ENCODE results near the gene TM9SF2. TPM values are rescaled to one million over a fixed set of nuclear protein-coding genes. Genes with fewer than 3 reads are reported as not detected.

The TM9SF2 gene
- total and polyA plus RNA-seq, 9 of the 15 experiments (the other 6 are each of a cell fraction or from before 2014, with no cell fraction given), result 23.3 to 83.2 (median 55.1) TPM

- TF ChIP-seq MGA (IDR thresholded peaks at IDR 0.05), result no peak
- no peak for TF ChIP-seq COPS2 (conservative IDR thresholded peaks at IDR 0.05)
- no peak for TF ChIP-seq SMAD4 (CRISPR knock-in tag; conservative IDR thresholded peaks at IDR 0.05)
- TF ChIP-seq ZNF318 (IDR thresholded peaks at IDR 0.05; ENCODE audit: borderline replicate concordance in 1 of 2, low read depth in 1 of 2), result no peak
- TF ChIP-seq LARP7 (IDR thresholded peaks at IDR 0.05), result no peak
- TF ChIP-seq TAL1 (IDR thresholded peaks at IDR 0.05), result peak; percentile 46
- TF ChIP-seq TRIM24 (IDR thresholded peaks at IDR 0.05), result peak in 1 of 2 experiments; percentile 58; a peak in 2 of 4 replicates
Observed at GRCh38 chr13:99577934-99578917, 77.0 kb downstream of the TM9SF2 start (continued).
